ENCODE results near the gene GPR146.

DNA sequence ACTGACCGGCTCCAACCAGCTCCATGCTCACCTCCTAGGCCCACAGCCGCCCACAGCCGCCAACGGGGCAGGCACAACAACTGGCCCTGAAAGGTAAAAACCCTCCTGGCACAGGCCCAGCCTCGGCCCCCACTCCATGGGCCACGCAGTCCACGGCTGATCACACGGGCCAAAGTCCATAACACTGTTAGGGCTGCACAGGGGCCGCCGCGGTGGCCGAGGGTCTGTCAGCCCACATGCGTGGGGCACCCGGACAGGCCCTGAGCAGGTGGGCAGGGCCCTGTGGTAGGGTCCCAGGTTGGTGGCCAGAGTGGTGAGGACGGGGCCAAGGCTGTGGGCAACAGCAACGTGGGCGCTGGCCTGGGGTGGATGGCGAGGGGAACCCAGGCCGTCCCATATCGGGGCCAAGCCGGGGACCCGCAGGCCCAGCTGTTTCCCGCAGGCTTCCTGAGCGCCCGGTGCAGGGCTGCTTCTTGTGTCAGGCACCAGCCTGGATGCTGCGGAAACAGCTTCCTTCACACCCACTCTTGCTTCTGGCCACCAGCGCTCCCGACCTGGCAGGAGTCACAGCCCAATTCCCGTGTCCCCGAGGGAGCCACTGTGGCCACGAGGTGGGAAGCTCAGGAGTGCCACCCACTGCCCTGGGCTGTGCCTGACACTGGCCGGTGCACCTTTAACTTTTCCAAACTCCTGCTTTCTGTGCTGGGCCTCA, 32.2 kb upstream of the GPR146 start:
- TF ChIP-seq, protein P1, sequence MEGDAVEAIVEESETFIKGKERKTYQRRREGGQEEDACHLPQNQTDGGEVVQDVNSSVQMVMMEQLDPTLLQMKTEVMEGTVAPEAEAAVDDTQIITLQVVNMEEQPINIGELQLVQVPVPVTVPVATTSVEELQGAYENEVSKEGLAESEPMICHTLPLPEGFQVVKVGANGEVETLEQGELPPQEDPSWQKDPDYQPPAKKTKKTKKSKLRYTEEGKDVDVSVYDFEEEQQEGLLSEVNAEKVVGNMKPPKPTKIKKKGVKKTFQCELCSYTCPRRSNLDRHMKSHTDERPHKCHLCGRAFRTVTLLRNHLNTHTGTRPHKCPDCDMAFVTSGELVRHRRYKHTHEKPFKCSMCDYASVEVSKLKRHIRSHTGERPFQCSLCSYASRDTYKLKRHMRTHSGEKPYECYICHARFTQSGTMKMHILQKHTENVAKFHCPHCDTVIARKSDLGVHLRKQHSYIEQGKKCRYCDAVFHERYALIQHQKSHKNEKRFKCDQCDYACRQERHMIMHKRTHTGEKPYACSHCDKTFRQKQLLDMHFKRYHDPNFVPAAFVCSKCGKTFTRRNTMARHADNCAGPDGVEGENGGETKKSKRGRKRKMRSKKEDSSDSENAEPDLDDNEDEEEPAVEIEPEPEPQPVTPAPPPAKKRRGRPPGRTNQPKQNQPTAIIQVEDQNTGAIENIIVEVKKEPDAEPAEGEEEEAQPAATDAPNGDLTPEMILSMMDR (IDR thresholded peaks at IDR 0.05), result no peak
- no peak for TF ChIP-seq POLR2A (IDR thresholded peaks at IDR 0.05)

Measured in transverse colon (tissue), 3 donors.